ENCODE measurements around the gene SLC25A26. TPM values are rescaled to one million over a fixed set of nuclear protein-coding genes. Genes with fewer than 3 reads are reported as not detected.

The SLC25A26 gene
- total and polyA plus RNA-seq, 2 experiments from 2014 or later, result 19.8 to 25.7 TPM

DNA sequence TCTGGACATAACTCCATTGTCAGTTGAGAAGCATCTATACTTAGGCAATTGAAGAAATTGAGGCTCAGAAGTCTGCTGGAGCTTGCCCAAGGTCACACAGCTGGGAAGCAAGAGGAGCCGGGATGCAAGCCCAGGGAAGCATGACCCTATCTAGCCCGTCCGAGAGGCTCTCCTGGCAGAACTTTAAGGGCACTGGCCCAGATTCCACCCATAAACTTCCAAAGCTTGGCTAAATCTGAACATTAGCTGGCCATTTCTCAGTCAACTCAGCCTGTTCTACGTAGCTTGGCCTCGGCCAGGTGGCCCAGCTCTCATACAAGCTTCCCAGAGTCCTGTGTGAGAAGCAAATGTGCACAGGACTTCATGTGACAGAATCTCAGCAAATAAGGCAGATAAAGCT is 204.2 kb downstream of the SLC25A26 start:
- H3K36me3 ChIP-seq (replicated peaks; ENCODE audit: insufficient read depth, low read depth), result no peaks in the 10 kb centered on the region
- no peaks in the 10 kb centered on the region for H3K27me3 ChIP-seq
- H4K20me1 ChIP-seq (ENCODE audit: insufficient read depth, poor library complexity, severe bottlenecking), result no peaks in the 10 kb centered on the region
- no peak overlapping the region for H3K27ac ChIP-seq
- H3K9me2 ChIP-seq (replicated peaks; ENCODE audit: insufficient read depth), result no peaks in the 10 kb centered on the region
- no peak for DNase-seq (ENCODE audit: low spot score)
- no peak for TF ChIP-seq EZH2 (IDR thresholded peaks at IDR 0.05; ENCODE audit: borderline replicate concordance)
- TF ChIP-seq, protein P1, sequence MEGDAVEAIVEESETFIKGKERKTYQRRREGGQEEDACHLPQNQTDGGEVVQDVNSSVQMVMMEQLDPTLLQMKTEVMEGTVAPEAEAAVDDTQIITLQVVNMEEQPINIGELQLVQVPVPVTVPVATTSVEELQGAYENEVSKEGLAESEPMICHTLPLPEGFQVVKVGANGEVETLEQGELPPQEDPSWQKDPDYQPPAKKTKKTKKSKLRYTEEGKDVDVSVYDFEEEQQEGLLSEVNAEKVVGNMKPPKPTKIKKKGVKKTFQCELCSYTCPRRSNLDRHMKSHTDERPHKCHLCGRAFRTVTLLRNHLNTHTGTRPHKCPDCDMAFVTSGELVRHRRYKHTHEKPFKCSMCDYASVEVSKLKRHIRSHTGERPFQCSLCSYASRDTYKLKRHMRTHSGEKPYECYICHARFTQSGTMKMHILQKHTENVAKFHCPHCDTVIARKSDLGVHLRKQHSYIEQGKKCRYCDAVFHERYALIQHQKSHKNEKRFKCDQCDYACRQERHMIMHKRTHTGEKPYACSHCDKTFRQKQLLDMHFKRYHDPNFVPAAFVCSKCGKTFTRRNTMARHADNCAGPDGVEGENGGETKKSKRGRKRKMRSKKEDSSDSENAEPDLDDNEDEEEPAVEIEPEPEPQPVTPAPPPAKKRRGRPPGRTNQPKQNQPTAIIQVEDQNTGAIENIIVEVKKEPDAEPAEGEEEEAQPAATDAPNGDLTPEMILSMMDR (IDR thresholded peaks at IDR 0.05; ENCODE audit: poor library complexity), result no peak
- no peak for TF ChIP-seq EZH2phosphoT487 (IDR thresholded peaks at IDR 0.05; ENCODE audit: low read depth, severe bottlenecking, unreplicated experiment)
- no peak overlapping the region for H3K4me2 ChIP-seq
- no peaks in the 10 kb centered on the region for H3K9me3 ChIP-seq (ENCODE audit: low read depth)
- whole genome bisulfite sequencing (ENCODE audit: low lambda C conversion rate, missing lambda C conversion rate), result 97% methylated on average over 5 of the region's 5 CpGs
- no peaks in the 10 kb centered on the region for H3K4me1 ChIP-seq (ENCODE audit: insufficient read depth)
- H2AFZ ChIP-seq, result no peak overlapping the region
- H3K4me3 ChIP-seq, result no peak overlapping the region
- H3K79me2 ChIP-seq, result peaks cover 4% of the 10 kb centered on the region

DNA sequence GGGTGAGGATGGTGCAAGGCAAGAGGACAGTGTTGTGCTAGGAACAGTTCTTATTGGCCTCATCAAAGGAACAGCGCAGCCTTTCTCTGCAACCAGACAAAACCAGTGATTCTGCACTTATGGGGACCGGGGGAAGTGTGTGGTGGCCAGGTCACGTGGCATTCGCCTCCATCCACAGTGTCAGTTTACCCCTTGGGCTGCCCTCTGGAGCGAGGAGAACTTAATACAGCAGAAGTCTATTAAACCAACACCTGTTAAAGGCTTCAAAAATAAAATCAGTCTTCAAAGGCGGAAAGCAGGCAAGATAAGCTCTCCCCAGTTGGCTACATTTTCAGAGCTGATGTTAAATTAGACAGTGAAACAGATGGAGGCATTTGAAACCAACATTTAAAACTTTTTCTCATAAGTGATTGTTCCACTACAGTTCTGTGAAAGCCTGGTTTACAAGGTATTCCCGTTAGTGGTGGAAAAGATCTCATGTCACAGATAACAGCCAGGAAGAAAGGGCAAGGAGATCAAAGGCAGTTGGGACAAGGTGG is 204.8 kb downstream of the SLC25A26 start:
- H3K27me3 ChIP-seq, result no peaks in the 10 kb centered on the region
- no peak overlapping the region for H3K4me3 ChIP-seq
- TF ChIP-seq, protein P1 (IDR thresholded peaks at IDR 0.05; ENCODE audit: poor library complexity), result no peak
- TF ChIP-seq EZH2phosphoT487 (IDR thresholded peaks at IDR 0.05; ENCODE audit: low read depth, severe bottlenecking, unreplicated experiment) (no peak), EZH2 (IDR thresholded peaks at IDR 0.05; ENCODE audit: borderline replicate concordance) (no peak)
- H3K36me3 ChIP-seq (replicated peaks; ENCODE audit: insufficient read depth, low read depth), result no peaks in the 10 kb centered on the region
- H4K20me1 ChIP-seq (ENCODE audit: insufficient read depth, poor library complexity, severe bottlenecking), result no peaks in the 10 kb centered on the region
- no peaks in the 10 kb centered on the region for H3K9me3 ChIP-seq (ENCODE audit: low read depth)
- no peak overlapping the region for H3K4me2 ChIP-seq
- peaks cover 2% of the 10 kb centered on the region for H3K79me2 ChIP-seq
- no peaks in the 10 kb centered on the region for H3K9me2 ChIP-seq (replicated peaks; ENCODE audit: insufficient read depth)
- no peaks in the 10 kb centered on the region for H3K4me1 ChIP-seq (ENCODE audit: insufficient read depth)
- H2AFZ ChIP-seq, result no peak overlapping the region
- no peak for DNase-seq (ENCODE audit: low spot score)
- 74% methylated on average over 7 of the region's 7 CpGs for WGBS (ENCODE audit: low lambda C conversion rate, missing lambda C conversion rate)
- H3K27ac ChIP-seq, result no peak overlapping the region

DNA sequence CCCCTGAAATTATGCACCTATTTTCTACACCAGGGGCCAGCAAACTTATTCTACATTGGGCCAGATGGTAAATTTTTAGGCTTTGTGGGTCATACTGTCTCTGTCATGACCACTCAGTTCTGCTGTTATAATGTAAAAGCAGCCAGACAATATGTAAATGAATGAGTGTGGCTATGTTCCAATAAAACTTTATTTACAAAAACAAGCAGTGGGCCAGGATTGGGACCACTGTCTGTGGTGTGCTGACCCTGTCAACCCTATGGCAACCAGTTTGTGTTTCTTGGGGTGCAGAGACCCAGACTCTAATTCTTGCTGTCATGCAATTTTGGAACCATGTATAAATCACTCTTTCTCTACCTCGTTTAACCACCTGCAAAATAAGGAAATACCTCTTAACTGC is 205.3 kb downstream of the SLC25A26 start:
- Histone ChIP-seq H3K9me3 (ENCODE audit: low read depth) (no peaks in the 10 kb centered on the region), H3K9me2 (replicated peaks; ENCODE audit: insufficient read depth) (no peaks in the 10 kb centered on the region), H3K27ac (no peak overlapping the region), H3K4me2 (no peak overlapping the region), H3K4me3 (no peak overlapping the region), H3K36me3 (replicated peaks; ENCODE audit: insufficient read depth, low read depth) (no peaks in the 10 kb centered on the region), H4K20me1 (ENCODE audit: insufficient read depth, poor library complexity, severe bottlenecking) (no peaks in the 10 kb centered on the region), H3K4me1 (ENCODE audit: insufficient read depth) (no peaks in the 10 kb centered on the region), H2AFZ (no peak overlapping the region), H3K27me3 (no peaks in the 10 kb centered on the region), H3K79me2 (peaks cover 2% of the 10 kb centered on the region)
- 92% methylated on average over 1 of the region's 1 CpG for WGBS (ENCODE audit: low lambda C conversion rate, missing lambda C conversion rate)
- TF ChIP-seq EZH2phosphoT487 (IDR thresholded peaks at IDR 0.05; ENCODE audit: low read depth, severe bottlenecking, unreplicated experiment) (no peak), EZH2 (IDR thresholded peaks at IDR 0.05; ENCODE audit: borderline replicate concordance) (no peak)
- TF ChIP-seq, protein P1 (IDR thresholded peaks at IDR 0.05; ENCODE audit: poor library complexity), result no peak
- no peak for DNase-seq (ENCODE audit: low spot score)

Data from hepatocyte (in vitro differentiated cells).